MV-4-11 (cell line): Measurements from ENCODE around the gene CDIPT.
A peak's percentile ranks its signal among the peaks of the same experiment; 100 is the strongest.

Experiments
- DNase-seq: peaks from one replicate; lab custom pipeline; 2025; lab: John Stamatoyannopoulos, UW

CDIPT gene

GRCh38 chr16:29810699-29811169, 52.3 kb downstream of the CDIPT start:
- DNase-seq, result no peak

GRCh38 chr16:29809850-29810698, 53.0 kb downstream of the CDIPT start:
- DNase-seq, result peak; percentile 28

- DNase-seq, result no peak
These were observed 53.8 kb downstream of the CDIPT start for GRCh38 chr16:29809031-29809747.
